Esophagus squamous epithelium (tissue), 4 donors: ENCODE results near the gene CACNB2.

Source experiments
- POLR2A ChIP-seq, 4 donors: fragments of 450-650 bp; IDR thresholded peaks; one replicate each; pipeline ENCODE4 v1.6.1; 2017; ENCODE audit warnings: antibody characterized with exemption in 4 of 4, mild to moderate bottlenecking in 4 of 4, moderate library complexity in 3 of 4
- TF ChIP-seq, protein P1 (sequence below), 6 experiments: fragments of 450-650 bp in 4 of 6; fragments of 200-600 bp in 2 of 6; sonication (generic) in 2 of 6; IDR thresholded peaks; one replicate each; pipeline ENCODE4 v1.5.1; 2016 to 2019; ENCODE audit warnings: antibody characterized with exemption in 6 of 6, mild to moderate bottlenecking in 4 of 6, moderate library complexity in 4 of 6

DNA sequence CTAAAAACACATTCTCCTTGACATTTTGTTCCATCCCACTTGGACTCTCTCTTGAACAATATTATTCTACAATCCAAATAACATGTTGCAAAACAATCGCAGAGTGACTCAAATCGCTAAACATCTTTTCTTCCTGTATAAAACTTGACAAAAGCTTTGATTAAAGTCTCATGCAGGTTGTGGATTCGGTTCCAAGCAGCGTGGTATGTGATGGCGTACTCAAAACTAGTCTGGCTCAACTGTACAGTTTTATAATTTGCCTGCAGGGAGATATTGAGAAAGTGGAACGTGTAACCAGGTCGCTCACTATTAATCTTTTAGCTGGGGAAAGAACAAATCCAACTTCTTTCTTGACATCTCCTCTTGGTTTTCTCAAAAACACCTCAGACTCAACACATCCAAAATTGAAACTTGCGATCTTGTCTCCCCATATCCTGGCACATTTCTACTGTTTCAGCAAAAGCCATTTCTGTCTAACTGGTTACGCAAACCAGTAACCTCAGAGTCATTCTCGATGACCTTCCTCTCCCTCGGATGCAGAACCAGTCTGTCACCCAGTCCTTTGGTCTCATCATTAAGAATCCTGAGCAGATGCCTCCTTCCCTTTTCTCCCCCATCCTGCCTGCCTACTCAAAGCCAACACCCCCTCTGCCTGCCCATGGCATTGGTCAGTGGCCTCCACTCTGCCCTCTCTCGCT is 100.1 kb downstream of the CACNB2 start:
- TF ChIP-seq, protein P1, sequence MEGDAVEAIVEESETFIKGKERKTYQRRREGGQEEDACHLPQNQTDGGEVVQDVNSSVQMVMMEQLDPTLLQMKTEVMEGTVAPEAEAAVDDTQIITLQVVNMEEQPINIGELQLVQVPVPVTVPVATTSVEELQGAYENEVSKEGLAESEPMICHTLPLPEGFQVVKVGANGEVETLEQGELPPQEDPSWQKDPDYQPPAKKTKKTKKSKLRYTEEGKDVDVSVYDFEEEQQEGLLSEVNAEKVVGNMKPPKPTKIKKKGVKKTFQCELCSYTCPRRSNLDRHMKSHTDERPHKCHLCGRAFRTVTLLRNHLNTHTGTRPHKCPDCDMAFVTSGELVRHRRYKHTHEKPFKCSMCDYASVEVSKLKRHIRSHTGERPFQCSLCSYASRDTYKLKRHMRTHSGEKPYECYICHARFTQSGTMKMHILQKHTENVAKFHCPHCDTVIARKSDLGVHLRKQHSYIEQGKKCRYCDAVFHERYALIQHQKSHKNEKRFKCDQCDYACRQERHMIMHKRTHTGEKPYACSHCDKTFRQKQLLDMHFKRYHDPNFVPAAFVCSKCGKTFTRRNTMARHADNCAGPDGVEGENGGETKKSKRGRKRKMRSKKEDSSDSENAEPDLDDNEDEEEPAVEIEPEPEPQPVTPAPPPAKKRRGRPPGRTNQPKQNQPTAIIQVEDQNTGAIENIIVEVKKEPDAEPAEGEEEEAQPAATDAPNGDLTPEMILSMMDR (IDR thresholded peaks at IDR 0.05), result no peak
- TF ChIP-seq POLR2A (IDR thresholded peaks at IDR 0.05), result no peak
